Osteoblast (primary cell): ENCODE data around the gene CHURC1. TPM values are rescaled to one million over a fixed set of nuclear protein-coding genes. Genes with fewer than 3 reads are reported as not detected.

Experiments used
- DNase-seq: peaks from one replicate; pipeline ENCODE4 v3.0.0; 2011; ENCODE audit warnings: low spot score, mixed read lengths; ENCODE audit not compliant: insufficient read length; ENCODE audit errors: missing footprints
- H2AFZ ChIP-seq: 2 replicates; pipeline ENCODE4 v1.6.0; 2011; ENCODE audit warnings: mild to moderate bottlenecking, low read length
- H3K27ac ChIP-seq: 2 replicates; pipeline ENCODE4 v1.5.1; 2011; ENCODE audit warnings: mild to moderate bottlenecking, low read depth, low read length, moderate library complexity
- H3K27me3 ChIP-seq: 2 replicates; pipeline ENCODE4 v1.6.0; 2012; ENCODE audit warnings: mild to moderate bottlenecking, control low read depth, inconsistent platforms, low read length, moderate library complexity; ENCODE audit not compliant: insufficient read depth
- H3K36me3 ChIP-seq: 2 replicates; pipeline ENCODE4 v1.5.1; 2011; ENCODE audit warnings: mild to moderate bottlenecking, low read length, control low read depth, moderate library complexity; ENCODE audit not compliant: insufficient read depth
- H3K4me1 ChIP-seq: 2 replicates; pipeline ENCODE4 v1.5.1; 2011; ENCODE audit warnings: mild to moderate bottlenecking, low read length, control low read depth, moderate library complexity; ENCODE audit not compliant: insufficient read depth
- H3K4me2 ChIP-seq: 2 replicates; pipeline ENCODE4 v1.6.0; 2011; ENCODE audit warnings: mild to moderate bottlenecking, low read length; ENCODE audit not compliant: insufficient read depth
- H3K4me3 ChIP-seq: fragments of 200-600 bp; sonication (generic); 3 replicates; pipeline ENCODE4 v1.5.1; 2012; ENCODE audit warnings: mild to moderate bottlenecking, low read length, inconsistent platforms; ENCODE audit not compliant: insufficient read depth
- H3K79me2 ChIP-seq: 2 replicates; pipeline ENCODE4 v1.6.0; 2012; ENCODE audit warnings: mild to moderate bottlenecking, low read length, control low read depth, inconsistent platforms; ENCODE audit not compliant: insufficient read depth
- H3K9me3 ChIP-seq: 2 replicates; pipeline ENCODE4 v1.5.1; 2011; ENCODE audit warnings: low read depth, low read length, control low read depth
- H4K20me1 ChIP-seq: 2 replicates; pipeline ENCODE4 v1.6.0; 2012; ENCODE audit warnings: mild to moderate bottlenecking, low read length, control low read depth; ENCODE audit not compliant: insufficient read depth
- total RNA-seq: library from RNA; depleted of rRNA; stranded (reverse); fragments of >200 nt; gene quantifications from 2 replicates; pipeline ENCODE4 v1.2.3, GENCODE V29; 2012
- TF ChIP-seq, protein P1 (sequence below): IDR thresholded peaks from 2 replicates; pipeline ENCODE4 v1.5.1; 2011; ENCODE audit warnings: mild to moderate bottlenecking, low read depth, low read length, moderate library complexity; ENCODE audit errors: extremely low read depth

CHURC1 gene
- total RNA-seq, 1 donor: 79.6 TPM

DNA sequence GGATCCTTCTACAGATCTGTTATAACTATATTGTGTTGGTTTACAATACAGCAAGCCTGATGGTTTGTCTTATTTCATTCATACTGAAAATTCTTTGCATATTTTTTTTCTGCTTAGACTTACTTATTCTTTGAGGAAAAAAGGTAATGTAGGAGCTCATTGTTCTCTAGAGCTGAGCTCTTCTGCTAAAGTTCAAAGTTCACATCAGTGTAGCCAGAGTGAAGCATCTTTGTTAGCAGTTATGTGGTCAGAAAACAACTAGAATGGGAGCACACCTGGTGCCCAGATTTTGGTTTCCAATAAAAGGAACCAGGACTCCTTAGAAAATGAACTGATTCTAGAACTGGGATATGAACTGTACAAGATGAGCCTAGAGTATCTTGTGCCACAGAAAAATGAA, 18.0 kb downstream of the CHURC1 start:
- Histone ChIP-seq H3K9me3 (no peaks in the 10 kb centered on the region), H3K36me3 (peaks cover 59% of the 10 kb centered on the region), H3K4me2 (no peak overlapping the region), H3K4me3 (no peak overlapping the region), H3K27me3 (no peaks in the 10 kb centered on the region), H2AFZ (no peak overlapping the region), H3K4me1 (no peaks in the 10 kb centered on the region), H3K79me2 (peaks cover 21% of the 10 kb centered on the region), H4K20me1 (peaks cover 7% of the 10 kb centered on the region), H3K27ac (no peak overlapping the region)
- DNase-seq: no peak
- TF ChIP-seq, protein P1, sequence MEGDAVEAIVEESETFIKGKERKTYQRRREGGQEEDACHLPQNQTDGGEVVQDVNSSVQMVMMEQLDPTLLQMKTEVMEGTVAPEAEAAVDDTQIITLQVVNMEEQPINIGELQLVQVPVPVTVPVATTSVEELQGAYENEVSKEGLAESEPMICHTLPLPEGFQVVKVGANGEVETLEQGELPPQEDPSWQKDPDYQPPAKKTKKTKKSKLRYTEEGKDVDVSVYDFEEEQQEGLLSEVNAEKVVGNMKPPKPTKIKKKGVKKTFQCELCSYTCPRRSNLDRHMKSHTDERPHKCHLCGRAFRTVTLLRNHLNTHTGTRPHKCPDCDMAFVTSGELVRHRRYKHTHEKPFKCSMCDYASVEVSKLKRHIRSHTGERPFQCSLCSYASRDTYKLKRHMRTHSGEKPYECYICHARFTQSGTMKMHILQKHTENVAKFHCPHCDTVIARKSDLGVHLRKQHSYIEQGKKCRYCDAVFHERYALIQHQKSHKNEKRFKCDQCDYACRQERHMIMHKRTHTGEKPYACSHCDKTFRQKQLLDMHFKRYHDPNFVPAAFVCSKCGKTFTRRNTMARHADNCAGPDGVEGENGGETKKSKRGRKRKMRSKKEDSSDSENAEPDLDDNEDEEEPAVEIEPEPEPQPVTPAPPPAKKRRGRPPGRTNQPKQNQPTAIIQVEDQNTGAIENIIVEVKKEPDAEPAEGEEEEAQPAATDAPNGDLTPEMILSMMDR: no peak

DNA sequence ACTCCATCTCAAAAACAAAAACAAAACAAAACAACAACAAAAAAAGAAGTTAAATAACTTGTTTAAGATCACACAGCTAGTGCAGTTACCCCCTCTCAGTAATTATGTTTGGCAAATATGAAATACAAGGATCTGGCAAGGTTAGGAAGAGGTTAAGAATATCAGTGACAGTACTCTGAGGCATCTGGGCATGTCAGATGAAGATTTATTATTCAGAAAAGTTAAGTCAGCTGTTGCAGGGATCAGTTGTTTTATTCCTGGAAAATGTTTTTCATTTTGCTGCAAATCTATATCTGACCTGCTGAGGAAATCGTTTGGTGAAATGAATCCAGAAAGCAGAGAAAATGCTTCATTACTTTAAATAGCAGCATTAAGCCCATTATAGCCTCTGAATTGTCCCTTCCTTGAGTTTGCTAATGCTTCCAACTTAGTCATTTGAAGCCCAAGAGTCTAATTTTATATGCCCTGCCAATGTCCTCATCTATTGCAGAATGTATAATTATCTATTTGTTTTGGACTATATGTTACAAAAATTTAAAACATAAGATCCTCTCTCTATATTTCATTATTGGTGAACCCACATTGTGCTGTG, 20.2 kb downstream of the CHURC1 start:
- peaks cover 14% of the 10 kb centered on the region for H3K79me2 ChIP-seq
- no peak overlapping the region for H3K4me2 ChIP-seq
- no peaks in the 10 kb centered on the region for H3K4me1 ChIP-seq
- H4K20me1 ChIP-seq: peaks cover 15% of the 10 kb centered on the region
- H3K9me3 ChIP-seq: no peaks in the 10 kb centered on the region
- H3K36me3 ChIP-seq: peaks cover 45% of the 10 kb centered on the region
- TF ChIP-seq, protein P1: no peak
- no peak overlapping the region for H3K4me3 ChIP-seq
- H2AFZ ChIP-seq: no peak overlapping the region
- H3K27me3 ChIP-seq: no peaks in the 10 kb centered on the region
- no peak overlapping the region for H3K27ac ChIP-seq
- DNase-seq: no peak

DNA sequence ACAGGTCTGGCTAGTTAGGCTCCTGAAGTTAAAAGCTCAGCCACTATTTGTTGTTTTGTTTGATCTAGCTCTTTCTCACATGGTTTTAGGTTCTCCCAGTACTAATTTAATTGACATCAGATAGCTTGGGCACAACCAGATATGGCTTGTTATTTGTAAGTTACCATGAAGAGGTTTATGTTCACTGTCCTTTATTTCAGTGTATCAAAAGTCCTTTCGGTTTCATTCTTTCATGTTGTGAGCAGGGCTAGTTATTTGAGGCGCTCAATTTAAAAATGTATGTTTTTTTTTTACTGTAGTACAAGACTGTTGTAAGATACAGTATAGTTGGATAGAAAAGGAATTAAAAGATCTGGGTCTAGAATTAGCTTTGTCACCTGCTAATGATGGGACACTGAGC, 21.3 kb downstream of the CHURC1 start:
- Histone ChIP-seq H3K4me1 (no peaks in the 10 kb centered on the region), H4K20me1 (peaks cover 15% of the 10 kb centered on the region), H3K4me2 (no peak overlapping the region)

DNA sequence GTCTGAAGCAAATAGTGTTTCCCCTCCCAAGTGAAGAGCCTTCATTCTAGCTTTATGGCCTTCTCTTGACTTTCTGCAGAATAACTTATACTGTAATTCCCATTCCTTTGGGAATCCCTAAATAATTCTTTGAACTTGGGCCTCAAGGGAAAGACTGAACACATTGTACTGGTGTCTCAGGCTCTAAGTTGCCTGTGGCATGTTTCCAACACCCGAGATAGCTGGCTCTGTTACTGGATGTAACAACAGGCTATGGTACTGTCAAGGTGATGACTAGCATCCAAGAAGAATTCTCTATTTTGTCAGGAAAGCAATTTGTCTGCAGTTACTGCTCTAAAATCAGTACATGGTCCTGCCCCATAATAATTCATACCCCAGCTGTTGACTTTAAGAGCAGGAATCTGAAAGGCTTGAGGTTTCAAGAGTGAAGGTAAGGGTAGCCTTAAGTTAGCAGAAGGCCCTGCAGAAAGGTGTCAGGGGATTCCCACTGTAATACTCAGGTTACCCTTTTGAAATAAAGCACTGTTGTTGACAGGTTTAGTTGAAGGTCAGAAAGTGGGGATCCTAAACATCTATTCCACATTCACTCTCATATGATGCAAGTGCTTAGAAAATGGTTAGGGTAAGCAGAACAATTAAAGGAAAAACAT, 23.0 kb downstream of the CHURC1 start:
- no peak for DNase-seq
- Histone ChIP-seq H2AFZ (no peak overlapping the region), H4K20me1 (peaks cover 15% of the 10 kb centered on the region), H3K4me3 (no peak overlapping the region), H3K9me3 (no peaks in the 10 kb centered on the region), H3K79me2 (peaks cover 3% of the 10 kb centered on the region), H3K4me1 (no peaks in the 10 kb centered on the region), H3K27me3 (no peaks in the 10 kb centered on the region), H3K36me3 (peaks cover 25% of the 10 kb centered on the region), H3K4me2 (no peak overlapping the region), H3K27ac (no peak overlapping the region)
- TF ChIP-seq, protein P1: no peak

More for the DNA sequence above, 21.3 kb downstream of the CHURC1 start:
- Histone ChIP-seq H2AFZ (no peak overlapping the region), H3K27ac (no peak overlapping the region), H3K27me3 (no peaks in the 10 kb centered on the region), H3K79me2 (peaks cover 6% of the 10 kb centered on the region), H3K36me3 (peaks cover 43% of the 10 kb centered on the region), H3K9me3 (no peaks in the 10 kb centered on the region), H3K4me3 (no peak overlapping the region)
- no peak for DNase-seq
- TF ChIP-seq, protein P1: no peak
